22Rv1 (cell line): ENCODE results near the gene SH3RF3.

ENCODE experiments used
- H3K27ac ChIP-seq: fragments of 450-650 bp; 2 replicates; pipeline ENCODE4 v1.5.1; 2017
- CTCF ChIP-seq: fragments of 450-650 bp; IDR thresholded peaks from 2 replicates; pipeline ENCODE4 v1.5.1; 2017; ENCODE audit warnings: mild to moderate bottlenecking
- ZFX ChIP-seq: fragments of 450-650 bp; IDR thresholded peaks from 2 replicates; pipeline ENCODE4 v1.6.1; 2017; ENCODE audit warnings: antibody characterized with exemption, borderline replicate concordance

The SH3RF3 gene

GRCh38 chr2:109285244-109285651 is 156.2 kb downstream of the SH3RF3 start:
- no peak overlapping the region for H3K27ac ChIP-seq
- TF ChIP-seq ZFX (no peak), CTCF (no peak)

GRCh38 chr2:109287413-109287812 is 158.4 kb downstream of the SH3RF3 start:
- TF ChIP-seq CTCF: no peak
- TF ChIP-seq ZFX: no peak
- no peak overlapping the region for H3K27ac ChIP-seq

GRCh38 chr2:109287838-109288237 is 158.8 kb downstream of the SH3RF3 start:
- no peak for TF ChIP-seq CTCF
- no peak overlapping the region for H3K27ac ChIP-seq

GRCh38 chr2:109288544-109289368 is 159.8 kb downstream of the SH3RF3 start:
- TF ChIP-seq CTCF: no peak
- no peak for TF ChIP-seq ZFX

GRCh38 chr2:109289504-109290222 is 160.7 kb downstream of the SH3RF3 start:
- TF ChIP-seq CTCF (no peak), ZFX (no peak)
- no peak overlapping the region for H3K27ac ChIP-seq

More at GRCh38 chr2:109288544-109289368, 159.8 kb downstream of the SH3RF3 start:
- H3K27ac ChIP-seq: no peak overlapping the region

GRCh38 chr2:109290887-109291643 is 162.1 kb downstream of the SH3RF3 start:
- TF ChIP-seq ZFX (no peak), CTCF (no peak)
- H3K27ac ChIP-seq: no peak overlapping the region

- no peak for TF ChIP-seq ZFX
- no peak for TF ChIP-seq CTCF
- H3K27ac ChIP-seq: no peak overlapping the region
Measured at GRCh38 chr2:109292386-109292785, 163.4 kb downstream of the SH3RF3 start.
